ENCODE measurements around the gene OR1A2.

The OR1A2 gene

GRCh38 chr17:3197219-3197618 lies at the start of gene OR1A2:
OR1A2 (plus strand) TSS chr17:3197519; CDS start chr17:3197519, 0 bp downstream.
- H3K27ac ChIP-seq, result no peak within 1 kb of the TSS
- intact Hi-C loops (cut with DNase I; ENCODE audit: low total_unique reads), result no loop called here
- no peaks in the 10 kb centered on the region for H3K4me1 ChIP-seq
- H3K4me3 ChIP-seq, result no peak within 1 kb of the TSS
- H3K9me3 ChIP-seq, result peaks cover 0 to 3% (median 0%) of the 10 kb centered on the region in 3 donors
- H3K36me3 ChIP-seq, result no peaks in the 10 kb centered on the region
- DNase-seq, result no peak
- H3K27me3 ChIP-seq, result no peaks in the 10 kb centered on the region
- no peak for TF ChIP-seq CTCF (IDR thresholded peaks at IDR 0.05)

- Histone ChIP-seq H3K4me3 (no peak overlapping the region), H3K9me3 (no peaks in the 10 kb centered on the region), H3K27ac (no peak overlapping the region), H3K4me1 (no peaks in the 10 kb centered on the region), H3K36me3 (no peaks in the 10 kb centered on the region), H3K27me3 (no peaks in the 10 kb centered on the region)
- no peak for TF ChIP-seq CTCF (IDR thresholded peaks at IDR 0.05)
- intact Hi-C loops (cut with DNase I; ENCODE audit: low total_unique reads), result no loop called here
- no peak for DNase-seq
Measured at GRCh38 chr17:3157218-3157617, 40.1 kb upstream of the OR1A2 start.

GRCh38 chr17:3167574-3167973 lies 29.7 kb upstream of the OR1A2 start:
- Histone ChIP-seq H3K27me3 (no peaks in the 10 kb centered on the region), H3K4me1 (no peaks in the 10 kb centered on the region), H3K9me3 (peaks cover 0 to 15% (median 10%) of the 10 kb centered on the region in 3 donors), H3K27ac (no peak overlapping the region), H3K36me3 (no peaks in the 10 kb centered on the region), H3K4me3 (no peak overlapping the region)
- intact Hi-C loops (cut with DNase I; ENCODE audit: low total_unique reads), result no loop called here
- TF ChIP-seq CTCF (IDR thresholded peaks at IDR 0.05), result no peak
- no peak for DNase-seq

- Histone ChIP-seq H3K9me3 (no peaks in the 10 kb centered on the region), H3K36me3 (no peaks in the 10 kb centered on the region), H3K27ac (no peak overlapping the region), H3K4me3 (no peak overlapping the region), H3K4me1 (no peaks in the 10 kb centered on the region), H3K27me3 (no peaks in the 10 kb centered on the region)
- intact Hi-C loops (cut with DNase I; ENCODE audit: low total_unique reads), result no loop called here
- DNase-seq, result no peak
- TF ChIP-seq CTCF (IDR thresholded peaks at IDR 0.05), result no peak
Measured at GRCh38 chr17:3189961-3190360, 7.4 kb upstream of the OR1A2 start.

- intact Hi-C loops (cut with DNase I; ENCODE audit: low total_unique reads), result no loop called here
- DNase-seq, result no peak
Measured at GRCh38 chr17:3207367-3207766, 10.0 kb downstream of the OR1A2 start, which contains the start of gene OR1A1. OR1A1 (plus strand) TSS chr17:3207667; CDS start chr17:3215621, 7,954 bp downstream.

More at GRCh38 chr17:3207367-3207766, 10.0 kb downstream of the OR1A2 start, which contains the start of gene OR1A1:
- Histone ChIP-seq H3K9me3 (no peaks in the 10 kb centered on the region), H3K27me3 (no peaks in the 10 kb centered on the region), H3K4me1 (no peaks in the 10 kb centered on the region), H3K4me3 (no peak within 1 kb of the TSS), H3K27ac (no peak within 1 kb of the TSS), H3K36me3 (no peaks in the 10 kb centered on the region)
- no peak for TF ChIP-seq CTCF (IDR thresholded peaks at IDR 0.05)

Measured in tibial artery (tissue), 4 donors.